GM12892 (cell line): Measurements from ENCODE around the gene TFRC.
"Not testable (repeated sequence)": the region's sequence is repeated elsewhere in the genome, so short reads cannot be mapped to it uniquely, and the experiment has no call there.

Experiments used
- POLR2A ChIP-seq: IDR thresholded peaks from 2 replicates; pipeline ENCODE4 v1.6.1; 2011; ENCODE audit warnings: low read depth, low read length, control low read depth
- POLR2AphosphoS5 ChIP-seq: IDR thresholded peaks from 2 replicates; pipeline ENCODE4 v1.6.1; 2011; ENCODE audit warnings: low read depth, low read length, control low read depth
- TAF1 ChIP-seq: IDR thresholded peaks from 2 replicates; pipeline ENCODE4 v1.6.1; 2011; ENCODE audit warnings: low read depth, mild to moderate bottlenecking, control low read depth, low read length, borderline replicate concordance

DNA sequence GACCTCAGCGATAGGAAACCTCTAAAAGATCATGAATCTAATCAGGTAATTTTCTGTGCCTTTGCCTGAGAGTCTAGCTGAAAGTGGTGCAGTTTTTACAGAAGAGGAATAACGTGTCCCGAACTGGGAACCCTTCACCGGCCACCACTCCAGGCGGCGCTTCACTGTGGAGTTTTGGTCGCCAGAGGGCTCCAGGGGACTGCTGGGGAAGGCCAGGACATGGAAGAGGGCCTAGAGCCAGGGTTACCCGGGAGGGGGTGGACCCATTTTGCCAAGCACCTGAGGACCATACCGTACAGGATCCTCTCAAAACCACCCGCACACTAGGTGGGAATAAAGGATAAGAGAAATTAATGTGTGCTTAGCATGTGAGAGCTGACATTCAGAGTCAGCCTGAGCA is 55.8 kb downstream of the TFRC start:
- not testable (repeated sequence) for TF ChIP-seq POLR2AphosphoS5, POLR2A, TAF1
